HG02981 (cell line): Measurements from ENCODE around the gene ATP2B2.

Source experiments
- ATAC-seq: cut with Tn5 transposase; IDR thresholded peaks from one replicate; pipeline ENCODE4 v1.9.1; 2021; ENCODE audit warnings: mild to moderate bottlenecking, moderate library complexity; ENCODE audit not compliant: unreplicated experiment

Gene ATP2B2

DNA sequence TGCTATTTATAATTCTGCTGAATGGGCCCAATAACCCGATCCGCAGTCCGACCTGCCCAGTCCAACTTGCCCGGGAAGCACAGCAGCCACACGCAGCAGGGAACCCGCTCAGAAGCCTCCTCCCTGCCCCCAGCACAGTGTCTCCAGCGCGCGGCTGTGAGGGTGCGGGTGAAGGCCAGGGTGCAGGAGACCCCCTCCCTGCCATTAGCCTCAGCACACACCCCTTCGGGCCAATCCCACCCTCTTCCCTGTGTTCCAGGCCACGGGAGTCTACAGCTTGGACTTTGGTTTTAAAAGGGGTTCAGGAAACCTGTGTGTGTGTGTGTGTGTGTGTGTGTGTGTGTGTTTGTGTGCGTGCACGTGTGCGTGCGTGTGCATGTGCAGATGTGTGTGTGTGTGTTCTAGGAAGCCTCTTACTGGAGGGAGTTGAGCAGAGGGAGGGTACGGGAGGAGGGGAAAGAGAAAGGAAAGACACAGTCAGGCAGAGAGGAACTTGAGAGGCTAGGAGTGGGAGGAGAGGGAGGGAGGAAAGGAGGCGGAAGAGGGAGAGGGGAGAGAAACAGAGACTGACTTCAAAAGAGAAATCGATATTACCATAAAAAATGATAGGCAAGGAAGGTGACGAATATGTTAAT lies 34.2 kb downstream of the ATP2B2 start:
- no peak for ATAC-seq

DNA sequence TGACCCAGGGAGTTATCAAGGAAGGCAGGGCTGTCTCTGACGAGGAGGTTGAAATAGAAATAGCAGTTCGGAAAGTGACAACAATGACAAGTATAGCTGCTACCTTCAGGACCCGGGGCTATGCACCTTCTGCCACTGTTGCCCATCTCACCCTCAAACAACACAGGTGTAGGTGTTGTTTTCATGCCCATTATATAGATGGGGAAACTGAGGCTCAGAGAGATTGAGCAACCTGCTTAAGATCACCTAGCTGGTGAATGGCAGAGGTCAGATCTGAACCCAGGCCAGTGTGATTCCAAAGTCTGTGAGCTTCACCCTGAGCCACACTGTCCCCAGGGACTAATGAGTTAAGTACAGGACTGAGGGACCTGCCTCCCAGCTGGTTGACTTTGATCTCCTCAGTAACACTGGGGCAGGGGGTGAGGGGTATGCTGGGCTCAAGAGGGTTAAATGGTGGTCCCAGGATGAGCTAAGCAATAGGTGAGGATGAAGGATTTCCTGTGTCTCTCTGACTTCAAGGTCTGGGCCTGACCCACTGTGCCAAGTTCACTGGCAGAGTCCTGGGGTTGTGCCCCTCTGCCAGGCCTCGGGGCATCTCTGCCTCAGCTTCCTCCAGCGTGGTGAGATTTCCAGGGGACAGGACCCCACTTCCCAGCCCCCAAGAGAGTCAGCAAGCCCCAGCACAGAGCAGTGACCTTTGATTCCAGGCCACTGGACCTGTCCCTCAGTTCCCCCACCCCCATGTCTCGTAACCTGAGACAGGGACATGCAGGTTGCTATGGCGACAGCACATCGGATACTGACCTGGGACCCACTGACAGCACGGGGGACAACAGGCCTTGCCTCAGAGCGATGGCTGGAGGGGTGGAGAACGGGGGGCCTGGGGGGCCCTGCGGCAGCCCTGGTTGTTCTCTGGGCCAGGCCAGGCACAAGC lies 35.0 kb downstream of the ATP2B2 start:
- no peak for ATAC-seq

DNA sequence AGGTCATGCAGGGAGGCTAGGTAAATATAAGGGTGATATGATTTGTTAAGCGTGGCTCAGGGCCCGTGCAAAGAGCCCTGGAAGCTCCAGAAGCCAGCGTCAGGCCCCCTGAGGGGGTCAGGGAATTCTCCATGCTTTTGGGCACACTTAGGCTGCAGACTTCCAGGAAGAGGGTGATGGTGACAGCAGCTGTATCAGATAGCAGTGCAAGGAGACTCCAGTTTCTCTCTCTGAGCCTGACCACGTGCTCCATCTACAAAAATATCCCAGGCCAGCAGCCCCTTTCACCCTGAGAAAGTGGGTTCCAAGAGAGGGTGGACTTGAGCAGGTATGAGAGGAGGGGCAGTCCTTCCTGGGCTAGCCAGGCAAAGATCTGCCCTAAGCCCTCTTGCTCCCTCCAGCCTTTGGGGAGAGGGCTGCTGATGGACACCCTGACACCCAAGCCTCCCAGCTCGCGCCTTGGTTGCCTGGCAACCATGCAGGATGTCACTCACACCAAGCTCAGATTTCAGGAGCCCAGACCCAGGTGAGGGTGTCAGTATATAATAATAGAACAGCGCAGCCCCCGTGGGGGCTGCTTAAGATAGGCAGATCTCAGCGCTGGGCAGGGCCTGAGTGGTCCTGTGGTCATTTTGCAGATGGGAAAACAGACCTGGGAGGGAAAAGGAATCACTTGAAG lies 35.8 kb downstream of the ATP2B2 start:
- ATAC-seq: no peak

DNA sequence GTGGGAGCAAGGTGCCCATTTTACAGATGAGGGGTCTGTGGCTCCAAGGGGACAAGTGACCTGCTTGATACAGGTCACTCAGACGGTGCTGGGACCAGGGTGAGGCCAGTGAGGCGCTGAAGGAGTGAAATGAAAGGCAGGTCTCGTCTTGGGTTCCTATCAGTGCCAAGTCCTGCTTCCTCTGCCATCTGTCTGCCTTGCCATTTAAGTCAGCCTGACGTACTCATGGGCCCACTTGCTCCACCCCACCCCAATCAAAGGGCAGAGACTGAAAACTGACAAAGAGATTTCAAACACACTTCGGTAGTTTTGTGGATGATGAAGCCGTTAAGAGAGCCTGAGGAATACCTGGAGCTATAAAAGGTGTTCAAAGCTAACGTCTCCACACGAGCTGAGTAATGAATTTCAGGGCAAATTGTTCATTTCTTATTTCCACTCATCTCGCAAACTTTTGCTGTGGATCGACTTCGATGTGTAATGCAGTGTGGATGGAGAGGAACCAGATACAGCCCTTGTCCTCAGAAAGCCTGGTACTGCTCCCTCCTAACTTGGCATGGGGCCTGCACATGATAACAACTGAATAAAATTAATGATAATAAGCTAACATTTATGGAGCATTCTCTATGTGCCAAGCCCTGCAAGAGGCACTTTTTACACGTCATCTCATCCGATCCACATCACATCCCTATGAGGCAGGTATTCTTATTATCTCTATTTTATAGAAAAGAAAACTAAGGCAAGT lies 36.6 kb downstream of the ATP2B2 start:
- no peak for ATAC-seq

DNA sequence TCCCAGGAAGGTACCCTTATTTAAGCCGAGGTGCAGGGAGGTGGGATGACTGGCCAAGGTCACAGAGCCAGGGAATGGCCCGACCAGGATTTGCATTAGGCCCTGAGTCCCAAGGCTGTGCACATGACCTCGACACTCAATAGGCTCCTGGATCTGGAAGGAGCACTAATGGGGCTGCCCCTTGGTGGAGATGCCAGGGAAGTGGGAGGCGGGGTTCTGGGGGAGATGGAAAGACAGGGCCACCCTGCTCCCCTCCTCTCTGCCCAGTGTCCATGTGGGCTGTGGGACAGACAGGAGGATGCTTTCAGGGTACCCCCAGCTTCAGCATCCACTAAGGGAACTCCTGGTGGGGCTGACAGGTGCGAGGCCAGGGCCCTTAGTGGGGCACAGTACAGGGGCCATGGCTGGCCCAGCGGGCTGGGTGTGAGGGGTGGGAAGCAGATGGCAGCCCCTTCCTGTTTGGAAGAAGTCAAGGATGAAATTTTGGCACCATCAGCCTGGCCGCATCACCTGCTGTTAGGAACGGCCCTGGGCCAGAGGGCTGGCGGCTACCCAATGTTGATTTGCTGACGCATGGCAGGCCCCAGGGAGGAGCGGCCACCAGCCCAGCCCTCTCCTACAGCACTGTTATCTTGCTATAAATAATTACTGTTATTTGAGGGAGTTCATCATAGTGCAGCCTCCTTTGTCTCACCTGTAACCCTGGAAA lies 37.3 kb downstream of the ATP2B2 start:
- ATAC-seq: no peak

DNA sequence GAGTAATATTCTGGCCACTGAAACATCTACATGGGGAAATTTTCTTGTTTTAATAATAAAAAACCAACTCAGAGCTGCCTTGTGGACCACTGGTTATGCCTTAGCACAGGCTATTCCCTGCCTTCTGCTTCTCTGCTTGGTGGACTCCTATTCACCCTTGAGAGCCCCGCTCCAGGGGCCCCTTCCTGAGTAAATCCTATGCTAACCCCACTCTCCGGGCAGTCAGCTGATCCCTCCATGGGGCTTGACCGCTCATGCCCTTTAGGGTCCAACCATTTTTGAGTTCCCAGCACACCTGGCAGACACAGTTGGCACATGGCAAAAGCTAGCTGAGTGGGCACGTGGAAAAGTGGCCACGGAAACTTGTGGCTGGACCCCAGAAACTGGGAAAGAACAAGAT lies 38.2 kb downstream of the ATP2B2 start:
- ATAC-seq: no peak

DNA sequence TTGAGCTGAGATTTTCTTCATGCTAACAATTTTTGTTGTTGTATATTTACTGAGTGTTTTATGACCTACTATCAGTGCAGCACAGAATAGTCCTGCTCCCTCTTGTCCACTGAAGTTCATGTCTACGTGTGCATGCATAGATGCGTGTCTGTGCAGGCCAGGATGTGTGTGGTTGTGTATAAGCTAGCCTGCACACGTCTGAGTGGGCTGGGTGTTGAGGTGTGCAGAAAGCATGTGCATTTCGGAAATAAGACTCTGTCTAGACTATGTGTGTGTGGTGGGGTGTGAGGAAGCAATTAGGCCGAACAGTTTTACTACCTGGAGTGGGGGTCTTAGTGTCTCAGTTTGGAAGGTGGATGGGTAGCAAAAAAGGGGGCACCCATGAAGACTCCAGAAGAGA lies 39.2 kb downstream of the ATP2B2 start:
- no peak for ATAC-seq

DNA sequence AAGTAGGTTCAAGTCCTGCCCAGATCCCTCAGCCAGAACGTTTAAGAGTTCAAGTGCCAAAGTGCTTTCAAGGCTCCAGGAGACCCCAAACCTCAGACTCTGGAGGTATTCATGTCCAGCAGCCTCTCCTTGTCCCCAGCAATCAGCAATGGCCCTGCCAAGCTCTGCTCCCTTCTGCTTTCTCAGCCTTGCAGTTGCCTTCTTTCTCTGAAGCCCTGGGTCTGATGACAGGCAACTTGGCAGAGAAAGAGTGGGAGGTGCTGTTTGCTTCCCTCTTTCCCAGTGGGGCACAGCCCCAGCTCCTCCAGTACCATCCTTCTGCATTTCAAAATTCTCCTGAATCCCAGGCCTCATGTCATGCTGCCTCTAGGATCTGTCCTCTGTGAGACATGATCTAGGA lies 40.2 kb downstream of the ATP2B2 start:
- no peak for ATAC-seq

DNA sequence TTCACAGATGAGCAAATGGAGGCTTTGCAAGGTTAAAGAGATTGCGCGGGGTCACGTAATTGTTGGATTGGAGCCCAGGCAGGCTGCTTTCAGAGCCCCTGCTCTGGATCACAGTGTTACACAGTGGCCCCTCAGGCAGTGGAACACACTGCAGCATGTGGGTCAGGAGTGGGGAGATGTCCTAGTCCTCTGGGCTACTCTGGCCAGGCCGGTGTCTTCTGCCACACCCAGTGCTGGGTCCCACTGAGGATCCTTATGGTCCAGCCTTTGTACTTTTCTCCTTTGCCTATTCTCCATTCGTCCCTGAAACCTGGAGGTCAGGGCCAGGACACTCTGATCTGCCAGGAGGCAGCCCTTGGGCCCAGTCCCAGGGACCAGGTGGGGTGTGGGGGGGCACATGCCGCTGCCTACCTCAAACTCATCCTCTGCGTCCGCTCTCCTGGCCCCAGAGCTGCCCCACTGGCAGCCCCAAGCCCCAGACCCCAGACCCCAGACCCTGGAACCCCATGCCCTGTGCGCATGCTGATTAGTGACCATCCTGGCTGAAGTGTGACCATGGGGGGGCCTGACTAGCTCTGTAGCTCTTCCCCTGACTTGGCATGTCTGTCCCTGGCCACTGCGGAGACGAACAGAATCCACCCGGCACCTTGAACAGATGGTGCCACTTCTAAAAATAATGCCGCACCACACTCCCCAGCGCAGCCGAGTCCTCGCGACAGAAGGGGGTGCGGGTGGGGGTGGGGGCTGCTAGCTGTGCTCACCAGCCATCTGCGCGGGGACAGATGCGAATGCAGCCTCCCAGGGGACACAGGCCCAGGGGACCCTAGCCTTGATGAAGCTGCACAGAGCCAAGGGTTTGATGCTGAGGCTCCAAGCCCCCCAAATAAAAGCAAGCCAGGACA lies 41.6 kb downstream of the ATP2B2 start:
- no peak for ATAC-seq

DNA sequence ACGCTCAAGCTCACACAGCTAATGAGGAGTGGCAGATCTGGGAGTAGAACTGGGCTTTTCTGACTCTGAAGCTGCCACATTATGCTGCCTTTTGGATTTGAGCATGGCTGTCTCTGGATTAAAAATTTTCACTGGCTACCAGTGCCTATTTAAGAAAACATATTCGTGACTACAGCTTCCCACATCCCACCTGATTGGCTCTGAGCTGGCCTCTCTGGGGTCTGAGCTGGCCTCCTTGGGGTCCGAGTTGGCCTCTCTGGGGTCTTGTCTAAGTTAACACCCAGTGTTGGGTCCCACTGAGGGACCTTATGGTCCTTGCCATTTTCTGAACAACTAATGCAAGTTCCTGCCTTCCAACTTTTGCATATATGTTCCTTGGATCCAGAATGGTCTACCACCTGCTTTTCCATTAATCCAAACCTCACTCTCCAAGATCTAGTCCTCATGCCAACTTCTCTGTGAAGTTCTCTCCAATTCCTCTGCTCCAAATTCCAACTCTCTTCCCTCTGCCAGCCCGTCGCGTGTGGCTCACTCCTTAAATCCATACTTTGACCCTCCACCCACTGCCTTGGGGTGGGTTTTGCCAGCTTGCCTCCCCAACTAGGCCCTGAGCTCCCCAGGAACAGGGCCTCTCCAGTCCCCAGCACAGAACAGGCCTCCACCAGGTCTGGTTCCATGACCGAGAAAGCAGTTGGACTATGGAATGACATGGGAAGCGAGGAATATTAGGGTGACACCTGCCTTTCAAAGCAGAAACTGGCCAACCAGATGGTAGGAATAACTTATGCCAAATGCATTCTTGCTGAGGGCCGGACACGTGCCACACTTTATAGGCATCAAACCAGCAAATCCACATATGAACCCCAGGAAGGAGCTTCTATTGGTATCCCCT lies 42.5 kb downstream of the ATP2B2 start:
- ATAC-seq: no peak

DNA sequence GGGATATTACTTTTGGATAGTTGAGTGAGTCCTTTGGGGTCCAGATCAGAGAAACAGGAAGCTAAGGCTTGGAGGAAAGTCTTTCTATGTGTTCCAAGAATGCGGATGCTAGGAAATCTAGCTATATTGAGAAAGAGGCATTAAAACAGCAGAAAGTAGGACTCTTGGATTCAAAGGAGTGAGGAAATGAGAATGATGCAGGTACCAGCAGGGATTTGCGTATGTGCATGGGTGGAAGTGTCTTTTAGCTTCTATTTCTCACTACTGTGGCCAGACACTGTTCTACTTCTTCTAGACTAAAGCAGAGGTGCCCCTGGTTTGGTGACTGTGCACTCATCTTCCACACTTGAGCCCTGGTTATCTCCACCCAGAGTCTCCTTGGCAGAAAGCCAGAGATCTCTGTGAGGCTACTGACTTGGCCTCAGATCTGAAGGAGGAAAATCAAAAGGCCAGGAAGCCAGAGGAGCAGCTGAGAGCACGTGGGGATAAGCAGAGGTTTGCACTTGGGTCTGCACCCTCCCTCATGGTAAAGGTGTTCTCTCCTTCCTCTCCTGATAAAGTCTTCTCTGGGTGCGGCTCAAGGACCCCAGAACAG lies 44.3 kb downstream of the ATP2B2 start:
- ATAC-seq: no peak

DNA sequence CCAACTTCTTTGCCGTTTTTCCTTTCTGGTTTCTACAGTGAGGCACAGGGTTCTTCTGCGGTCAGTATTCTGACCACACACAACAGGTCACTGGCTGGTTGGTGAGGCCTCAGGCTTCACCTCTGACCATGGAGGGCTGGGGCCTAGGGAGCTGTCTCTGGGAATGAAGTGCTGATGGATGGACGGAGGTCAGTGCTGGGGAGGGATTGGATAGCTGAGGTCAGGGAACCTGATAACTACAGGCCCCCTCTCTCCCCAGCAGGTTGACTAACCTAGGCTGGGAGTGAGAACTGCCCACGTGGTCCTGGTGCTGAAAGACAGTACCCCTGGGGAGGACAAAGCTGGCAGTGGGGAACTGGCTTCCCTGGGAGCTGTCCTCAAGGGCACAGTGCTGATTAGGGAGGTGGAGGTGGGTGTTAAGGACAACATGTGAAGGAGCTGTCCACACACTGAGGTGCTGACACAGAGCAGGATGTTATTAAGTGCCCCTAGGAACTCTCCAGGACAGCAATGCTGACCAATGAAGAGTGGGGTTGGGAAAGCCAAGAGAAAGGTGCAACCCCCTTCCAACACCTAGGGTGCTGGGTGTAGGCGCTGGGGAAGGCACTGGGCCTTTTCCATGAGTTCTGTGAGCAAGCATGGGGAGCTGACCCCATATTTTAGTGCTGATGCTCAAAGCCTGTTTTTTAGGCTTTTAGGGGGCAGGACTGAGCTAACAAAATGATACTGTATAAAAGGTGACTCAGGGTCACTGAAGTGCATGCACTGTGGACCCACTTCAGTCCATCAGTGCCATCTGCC lies 45.2 kb downstream of the ATP2B2 start:
- no peak for ATAC-seq

DNA sequence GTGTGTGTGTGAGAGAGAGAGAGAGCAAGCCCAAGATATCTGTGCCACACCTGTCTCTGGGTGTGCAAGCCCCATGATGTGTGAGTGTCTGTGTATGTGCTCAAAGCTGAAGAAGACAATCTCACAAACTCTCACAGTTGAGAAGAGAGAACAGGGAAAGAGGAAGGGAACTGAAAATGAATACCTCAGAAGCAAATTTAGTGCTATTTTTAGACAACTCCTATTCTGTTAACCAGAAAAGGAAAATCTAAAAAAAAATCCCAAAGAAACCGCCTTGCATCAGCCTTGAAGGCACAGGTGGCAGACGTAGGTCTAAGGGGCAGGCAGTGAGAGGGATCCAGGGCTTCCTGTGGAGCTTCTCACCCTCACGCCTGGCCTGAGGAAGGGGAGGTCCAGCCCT lies 47.8 kb downstream of the ATP2B2 start:
- no peak for ATAC-seq

DNA sequence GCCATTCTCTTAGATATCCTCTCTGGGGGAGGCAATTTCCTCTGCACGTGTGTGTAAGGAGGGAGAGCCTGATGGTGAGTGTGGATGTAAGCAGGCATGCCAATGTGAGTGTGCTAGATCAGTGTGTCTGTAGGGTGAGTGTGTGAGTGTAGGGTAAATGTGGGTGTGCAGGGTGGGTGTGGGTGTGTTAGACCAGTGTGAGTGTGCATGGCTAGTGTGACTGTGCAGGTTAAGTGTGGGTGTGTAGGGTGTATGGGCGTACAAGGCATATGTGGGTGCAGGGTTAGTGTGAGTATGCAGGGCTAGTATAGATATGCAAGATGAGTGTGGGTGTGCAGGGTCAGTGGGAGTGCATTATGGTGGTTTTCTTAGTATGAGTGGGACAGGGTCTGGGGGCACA lies 48.4 kb downstream of the ATP2B2 start:
- no peak for ATAC-seq

DNA sequence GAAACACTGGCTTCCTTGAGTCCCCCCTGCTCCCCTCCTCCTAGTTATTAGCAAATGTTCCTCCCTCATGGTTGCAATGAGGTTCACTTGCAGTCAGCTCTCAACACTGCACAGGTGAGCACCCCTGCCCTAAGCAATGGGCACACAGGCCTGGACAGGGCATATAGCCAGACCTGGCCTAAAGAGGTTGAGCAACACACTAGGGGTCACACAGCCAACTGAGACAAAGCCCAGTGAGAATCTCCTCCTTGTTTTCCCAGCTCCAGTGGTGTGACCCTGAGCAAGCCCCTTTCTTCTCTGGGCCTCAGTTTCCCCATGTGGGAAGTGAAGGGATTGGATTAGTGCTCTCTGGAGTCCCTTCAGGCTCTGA lies 49.9 kb downstream of the ATP2B2 start:
- no peak for ATAC-seq

DNA sequence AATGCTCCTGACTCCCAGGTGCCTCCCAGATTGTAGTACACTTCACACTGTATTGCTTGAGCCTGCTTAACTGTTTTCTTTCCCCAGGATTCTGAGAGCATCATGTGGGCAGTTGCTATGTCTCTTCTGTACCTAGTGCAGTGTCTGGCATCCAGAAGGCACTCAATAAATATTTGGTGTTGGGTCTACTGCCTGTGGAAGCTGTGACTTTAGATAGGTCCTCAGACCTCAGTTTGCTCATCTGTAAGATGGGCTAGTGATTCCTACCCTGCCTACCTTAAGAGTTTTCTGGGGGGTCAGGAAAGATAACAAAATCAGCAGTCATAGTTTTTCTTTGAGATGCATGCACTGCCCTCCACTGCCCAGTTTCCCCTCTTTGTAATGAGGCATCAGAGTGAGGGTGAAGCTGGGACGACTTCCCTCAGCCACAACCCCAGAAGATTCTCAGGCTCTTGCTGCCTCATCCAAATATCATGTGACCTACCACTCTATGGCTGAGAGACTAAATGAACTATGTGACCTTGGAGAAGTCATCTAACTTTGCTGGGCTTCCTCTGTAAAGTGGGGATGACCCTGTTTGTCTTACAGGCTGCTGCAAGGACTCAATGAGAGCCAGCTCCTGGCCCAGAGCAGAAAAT lies 50.4 kb downstream of the ATP2B2 start:
- no peak for ATAC-seq
